Adrenal gland (tissue), 12 donors: ENCODE measurements around the gene STK38. TPM values are rescaled to one million over a fixed set of nuclear protein-coding genes. Genes with fewer than 3 reads are reported as not detected.

ENCODE experiments used
- DNase-seq, 7 donors: peaks; one replicate each; pipeline ENCODE4 v3.0.0-alpha.2; 2019 to 2020
- H3K27ac ChIP-seq, 5 donors: fragments of 200-600 bp; sonication (generic) in 4 of 5; 1 replicate in 3 of 5; 2 replicates in 2 of 5; pipeline versions ENCODE4 v1.5.1 to v1.8.0; 2016 to 2020; ENCODE audit warnings: mild to moderate bottlenecking in 1 of 5
- H3K27me3 ChIP-seq: fragments of 200-600 bp; 2 replicates; pipeline ENCODE4 v1.8.0; 2021
- H3K36me3 ChIP-seq, 2 donors: fragments of 200-600 bp; replicated peaks in 1 of 2; 1 replicate in 1 of 2; 2 replicates in 1 of 2; pipeline versions ENCODE4 v1.5.1 to v1.8.0; 2018 to 2022
- H3K4me1 ChIP-seq, 2 donors: fragments of 200-600 bp; replicated peaks in 1 of 2; 1 replicate in 1 of 2; 2 replicates in 1 of 2; pipeline versions ENCODE4 v1.5.1 to v1.8.0; 2018 to 2021
- H3K4me3 ChIP-seq, 4 donors: fragments of 200-600 bp; sonication (generic) in 3 of 4; one replicate each; pipeline ENCODE4 v1.5.1; 2016 to 2018
- H3K9me3 ChIP-seq, 3 donors: fragments of 200-600 bp; sonication (generic) in 1 of 3; replicated peaks in 1 of 3; 1 replicate in 2 of 3; 2 replicates in 1 of 3; pipeline versions ENCODE4 v1.5.1 to v1.8.0; 2016 to 2021
- POLR2A ChIP-seq, 2 donors: fragments of 450-650 bp; IDR thresholded peaks; one replicate each; pipeline ENCODE4 v1.6.1; 2017; ENCODE audit warnings: antibody characterized with exemption in 2 of 2, mild to moderate bottlenecking in 2 of 2, moderate library complexity in 1 of 2
- WGBS, 4 donors: extraction: QIAGEN DNeasy Blood & Tissue Kit in 2 of 4; methylation state at CpG; one replicate each; pipeline versions ENCODE4 v1.1.5 to v1.1.7; 2013 to 2017; 5-methylcytosine and 5-hydroxymethylcytosine counted together
- intact Hi-C, 2 donors: fragments of 100-400 bp; cut with DNase I; formaldehyde crosslinking; loops; one replicate each; pipeline versions ENCODE4 v1.14.1 to v1.15.0; 2022 to 2023
- polyA plus RNA-seq, 3 donors: library from polyadenylated mRNA; stranded (reverse); fragments of 200-250 nt in 2 of 3; fragments of 350-450 nt in 1 of 3; fragmentation: Illumina TruSeq in 1 of 3; extraction: RNeasy Lipid Tissue Mini Kit (QIAGEN cat#74804) in 1 of 3; gene quantifications; one replicate each; pipeline ENCODE4 v1.2.3, GENCODE V29; 2013 to 2014
- total RNA-seq, 9 donors: library from RNA; depleted of rRNA in 4 of 9; stranded (reverse); fragments of >200 nt in 4 of 9; fragments of 120-200 nt in 1 of 9; fragmentation: NEBNext Ultra II Directional in 1 of 9; extraction: Animal tissue kit (Norgen Biotek cat#: 25700) in 1 of 9; gene quantifications; one replicate each; pipeline versions ENCODE4 v1.1.0 to v1.2.4, GENCODE V29; 2013 to 2023
- TF ChIP-seq, protein P1 (sequence below), 6 experiments: fragments of 450-650 bp in 4 of 6; fragments of 200-600 bp in 2 of 6; sonication (generic) in 1 of 6; IDR thresholded peaks; 1 replicate in 5 of 6; 2 replicates in 1 of 6; pipeline versions ENCODE4 v1.5.1 to v1.8.0; 2016 to 2021; ENCODE audit warnings: antibody characterized with exemption in 6 of 6, mild to moderate bottlenecking in 2 of 6, moderate library complexity in 1 of 6
- donor health status: healthy with polysubstance abuse.
- donor health status: Bipolar disorder and iron deficiency.
- donor health status: DM: yes; HTN: yes; CAD: no.
- donor health status: DM: no; HTN: no; CAD: no.
- donor health status: DM: no; HTN: no; CAD: no.
- donor health status: DM: yes; HTN: yes; CAD: no.

STK38 gene
- total and polyA plus RNA-seq, 12 donors = 7.4 to 21.3 (median 13.2) TPM

DNA sequence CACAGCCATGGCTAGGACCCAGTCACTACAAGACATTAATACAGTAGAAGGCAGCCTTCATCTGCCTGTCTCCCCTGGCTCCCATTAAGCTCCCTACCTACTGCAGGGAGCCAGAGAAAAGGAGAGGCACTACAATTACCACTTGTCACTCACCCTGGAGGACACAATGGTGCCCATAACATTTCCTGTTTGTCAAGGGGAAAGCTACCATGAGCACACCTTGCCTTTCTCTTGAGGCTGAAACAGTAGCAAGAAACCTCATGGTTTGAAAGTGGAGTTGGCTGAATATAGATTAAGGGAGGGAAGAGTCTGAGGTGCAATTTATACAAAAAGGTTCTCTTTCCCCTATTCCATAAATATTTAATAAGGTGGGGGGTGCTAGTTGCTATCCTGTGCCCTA, 27.9 kb downstream of the STK38 start:
- H3K27me3 ChIP-seq = no peaks in the 10 kb centered on the region
- H3K4me3 ChIP-seq = no peak overlapping the region
- no peaks in the 10 kb centered on the region for H3K9me3 ChIP-seq
- H3K36me3 ChIP-seq = peaks cover 0 to 29% of the 10 kb centered on the region in 2 donors
- TF ChIP-seq, protein P1, sequence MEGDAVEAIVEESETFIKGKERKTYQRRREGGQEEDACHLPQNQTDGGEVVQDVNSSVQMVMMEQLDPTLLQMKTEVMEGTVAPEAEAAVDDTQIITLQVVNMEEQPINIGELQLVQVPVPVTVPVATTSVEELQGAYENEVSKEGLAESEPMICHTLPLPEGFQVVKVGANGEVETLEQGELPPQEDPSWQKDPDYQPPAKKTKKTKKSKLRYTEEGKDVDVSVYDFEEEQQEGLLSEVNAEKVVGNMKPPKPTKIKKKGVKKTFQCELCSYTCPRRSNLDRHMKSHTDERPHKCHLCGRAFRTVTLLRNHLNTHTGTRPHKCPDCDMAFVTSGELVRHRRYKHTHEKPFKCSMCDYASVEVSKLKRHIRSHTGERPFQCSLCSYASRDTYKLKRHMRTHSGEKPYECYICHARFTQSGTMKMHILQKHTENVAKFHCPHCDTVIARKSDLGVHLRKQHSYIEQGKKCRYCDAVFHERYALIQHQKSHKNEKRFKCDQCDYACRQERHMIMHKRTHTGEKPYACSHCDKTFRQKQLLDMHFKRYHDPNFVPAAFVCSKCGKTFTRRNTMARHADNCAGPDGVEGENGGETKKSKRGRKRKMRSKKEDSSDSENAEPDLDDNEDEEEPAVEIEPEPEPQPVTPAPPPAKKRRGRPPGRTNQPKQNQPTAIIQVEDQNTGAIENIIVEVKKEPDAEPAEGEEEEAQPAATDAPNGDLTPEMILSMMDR (IDR thresholded peaks at IDR 0.05) = no peak
- TF ChIP-seq POLR2A (IDR thresholded peaks at IDR 0.05) = no peak
- H3K4me1 ChIP-seq = no peaks in the 10 kb centered on the region
- no peak overlapping the region for H3K27ac ChIP-seq
- DNase-seq = no peak
- intact Hi-C loops = no loop called here

DNA sequence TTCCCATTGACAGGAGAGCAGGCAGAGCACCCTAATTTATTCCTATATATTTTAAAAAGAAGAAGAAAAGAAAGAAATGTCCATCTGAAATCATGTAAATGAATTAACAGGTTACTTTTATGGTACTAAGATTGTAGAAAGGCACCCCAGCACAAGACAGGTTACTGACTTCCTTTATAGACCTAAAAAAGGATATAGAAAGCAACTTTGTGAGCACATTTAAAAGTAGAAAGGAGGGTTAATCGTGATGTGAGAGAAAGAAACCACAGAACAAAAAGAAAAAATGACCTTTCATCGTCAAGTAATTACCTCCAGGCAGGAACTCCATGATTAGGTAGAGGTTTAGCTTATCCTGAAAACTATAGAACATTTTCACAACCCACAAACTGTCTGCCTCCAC, 29.9 kb downstream of the STK38 start:
- Histone ChIP-seq H3K36me3 (peaks cover 0 to 32% of the 10 kb centered on the region in 2 donors), H3K27ac (no peak overlapping the region), H3K4me1 (no peaks in the 10 kb centered on the region), H3K27me3 (no peaks in the 10 kb centered on the region), H3K4me3 (no peak overlapping the region), H3K9me3 (no peaks in the 10 kb centered on the region)
- WGBS, 4 donors = 81 to 88% (median 87%) methylated on average over 2 of the region's 2 CpGs
- intact Hi-C loops = no loop called here
- TF ChIP-seq, protein P1 (IDR thresholded peaks at IDR 0.05) = no peak
- TF ChIP-seq POLR2A (IDR thresholded peaks at IDR 0.05) = no peak
- DNase-seq = no peak

- intact Hi-C loops = no loop called here
- TF ChIP-seq, protein P1 (IDR thresholded peaks at IDR 0.05) = no peak
- no peak for TF ChIP-seq POLR2A (IDR thresholded peaks at IDR 0.05)
- no peak for DNase-seq
- Histone ChIP-seq H3K27me3 (no peaks in the 10 kb centered on the region), H3K9me3 (no peaks in the 10 kb centered on the region), H3K36me3 (peaks cover 0 to 37% of the 10 kb centered on the region in 2 donors), H3K4me1 (no peaks in the 10 kb centered on the region), H3K4me3 (no peak overlapping the region), H3K27ac (no peak overlapping the region)
Observed at GRCh38 chr6:36516988-36517387, 30.3 kb downstream of the STK38 start.

DNA sequence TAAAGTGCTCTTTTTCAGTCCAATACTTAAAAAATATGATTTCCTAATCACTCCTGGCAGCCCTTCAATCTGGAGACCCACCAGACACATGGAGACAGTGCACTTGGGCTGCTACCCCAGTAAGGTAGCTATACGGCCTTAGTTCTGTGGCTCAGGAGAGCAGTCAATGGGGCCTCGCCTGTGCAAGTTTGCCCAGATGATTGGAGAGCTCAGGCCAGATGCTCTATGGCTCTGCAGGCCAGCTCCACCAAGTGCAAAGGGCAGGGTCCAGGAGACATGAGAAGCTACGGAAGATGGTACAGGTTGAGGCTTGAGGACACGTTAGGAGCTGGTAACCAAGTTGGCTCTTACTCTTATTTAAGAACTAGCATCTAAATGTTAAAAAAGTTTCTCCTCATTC, 30.7 kb downstream of the STK38 start:
- no peaks in the 10 kb centered on the region for H3K9me3 ChIP-seq
- H3K4me3 ChIP-seq = no peak overlapping the region
- H3K4me1 ChIP-seq = no peaks in the 10 kb centered on the region
- 81 to 91% (median 89%) methylated on average over 4 of the region's 4 CpGs for WGBS, 4 donors
- H3K27me3 ChIP-seq = no peaks in the 10 kb centered on the region
- intact Hi-C loops = no loop called here
- TF ChIP-seq POLR2A (IDR thresholded peaks at IDR 0.05) = no peak
- TF ChIP-seq, protein P1 (IDR thresholded peaks at IDR 0.05) = no peak
- no peak overlapping the region for H3K27ac ChIP-seq
- H3K36me3 ChIP-seq = peaks cover 0 to 40% of the 10 kb centered on the region in 2 donors
- no peak for DNase-seq
